RWPE2 (cell line): ENCODE results near the gene RPA3.

ENCODE experiments used
- ATAC-seq: fragments of 200-7000 bp; cut with Tn5 transposase; 3 replicates; pipeline ENCODE4 v1.9.1; 2021; ENCODE audit warnings: low read depth
- DNase-seq: peaks from one replicate; pipeline ENCODE4 v3.0.0-alpha.2; 2020; ENCODE audit warnings: low spot score
- H3K27ac ChIP-seq: fragments of 450-650 bp; 2 replicates; pipeline ENCODE4 v1.5.1; 2017; ENCODE audit warnings: mild to moderate bottlenecking; ENCODE audit not compliant: poor library complexity, severe bottlenecking
- H3K27me3 ChIP-seq: fragments of 250-450 bp; sonication (Bioruptor Pico); 2 replicates; pipeline ENCODE4 v1.5.1; 2021; ENCODE audit warnings: mild to moderate bottlenecking, moderate library complexity; ENCODE audit not compliant: insufficient read depth, poor library complexity, severe bottlenecking
- H3K36me3 ChIP-seq: fragments of 250-450 bp; sonication (Bioruptor Pico); 2 replicates; pipeline ENCODE4 v1.5.1; 2020; ENCODE audit warnings: low read depth, mild to moderate bottlenecking, moderate library complexity
- H3K4me1 ChIP-seq: fragments of 250-450 bp; sonication (Bioruptor Pico); 2 replicates; pipeline ENCODE4 v1.5.1; 2021; ENCODE audit warnings: mild to moderate bottlenecking, moderate library complexity; ENCODE audit not compliant: insufficient read depth, poor library complexity, severe bottlenecking
- H3K4me3 ChIP-seq: fragments of 250-450 bp; sonication (Bioruptor Pico); 2 replicates; pipeline ENCODE4 v1.5.1; 2021; ENCODE audit warnings: mild to moderate bottlenecking, moderate library complexity; ENCODE audit not compliant: severe bottlenecking
- H3K9me3 ChIP-seq: fragments of 250-450 bp; sonication (Bioruptor Pico); 2 replicates; pipeline ENCODE4 v1.5.1; 2021; ENCODE audit warnings: mild to moderate bottlenecking, moderate library complexity; ENCODE audit not compliant: severe bottlenecking
- CTCF ChIP-seq: fragments of 450-650 bp; IDR thresholded peaks from one replicate; pipeline ENCODE4 v1.5.1; 2017; ENCODE audit warnings: mild to moderate bottlenecking, moderate library complexity; ENCODE audit not compliant: poor library complexity, severe bottlenecking

Gene RPA3

GRCh38 chr7:7704867-7705266 is 13.5 kb downstream of the RPA3 start:
- no peak for TF ChIP-seq CTCF
- H3K4me1 ChIP-seq: peaks cover 16% of the 10 kb centered on the region

GRCh38 chr7:7703427-7703826 is 15.0 kb downstream of the RPA3 start:
- no peak for TF ChIP-seq CTCF
- DNase-seq (no peak), ATAC-seq (no peak)

More at GRCh38 chr7:7704867-7705266, 13.5 kb downstream of the RPA3 start:
- H3K36me3 ChIP-seq: no peaks in the 10 kb centered on the region
- no peaks in the 10 kb centered on the region for H3K27me3 ChIP-seq
- ATAC-seq (peak; percentile 91), DNase-seq (no peak)
- H3K27ac ChIP-seq: peak overlapping the region; percentile 11
- H3K4me3 ChIP-seq: no peak overlapping the region
- no peaks in the 10 kb centered on the region for H3K9me3 ChIP-seq

GRCh38 chr7:7702826-7703225 is 15.6 kb downstream of the RPA3 start:
- Histone ChIP-seq H3K36me3 (no peaks in the 10 kb centered on the region), H3K9me3 (no peaks in the 10 kb centered on the region), H3K27ac (no peak overlapping the region), H3K27me3 (no peaks in the 10 kb centered on the region), H3K4me3 (no peak overlapping the region), H3K4me1 (peaks cover 16% of the 10 kb centered on the region)
- ATAC-seq (no peak), DNase-seq (no peak)
- no peak for TF ChIP-seq CTCF

More at GRCh38 chr7:7703427-7703826, 15.0 kb downstream of the RPA3 start:
- Histone ChIP-seq H3K27ac (no peak overlapping the region), H3K4me3 (no peak overlapping the region), H3K36me3 (no peaks in the 10 kb centered on the region), H3K27me3 (no peaks in the 10 kb centered on the region), H3K9me3 (no peaks in the 10 kb centered on the region), H3K4me1 (peaks cover 16% of the 10 kb centered on the region)

- TF ChIP-seq CTCF: no peak
- no peaks in the 10 kb centered on the region for H3K9me3 ChIP-seq
- peaks cover 18% of the 10 kb centered on the region for H3K4me1 ChIP-seq
- no peak overlapping the region for H3K27ac ChIP-seq
- no peak overlapping the region for H3K4me3 ChIP-seq
- DNase-seq (no peak), ATAC-seq (no peak)
- no peaks in the 10 kb centered on the region for H3K27me3 ChIP-seq
- no peaks in the 10 kb centered on the region for H3K36me3 ChIP-seq
These were observed 16.9 kb downstream of the RPA3 start for GRCh38 chr7:7701527-7701926.

- Histone ChIP-seq H3K4me3 (no peak overlapping the region), H3K9me3 (no peaks in the 10 kb centered on the region), H3K27me3 (no peaks in the 10 kb centered on the region), H3K27ac (no peak overlapping the region), H3K36me3 (no peaks in the 10 kb centered on the region), H3K4me1 (peaks cover 15% of the 10 kb centered on the region)
- DNase-seq: no peak
- no peak for TF ChIP-seq CTCF
- no peak for ATAC-seq
These were observed 18.4 kb downstream of the RPA3 start for GRCh38 chr7:7699970-7700369.
